Muscle layer of colon (tissue), 2 donors: ENCODE results near the gene PRDM15.

Experiments used
- H3K27ac ChIP-seq: one replicate; pipeline ENCODE4 v1.7.0; 2013; ENCODE audit warnings: low read depth, mild to moderate bottlenecking, low read length, moderate library complexity
- H3K27me3 ChIP-seq, 2 donors: one replicate each; pipeline ENCODE4 v1.7.0; 2013; ENCODE audit warnings: low read length in 2 of 2, mild to moderate bottlenecking in 2 of 2; ENCODE audit not compliant: insufficient read depth in 2 of 2, control insufficient read depth in 1 of 2
- H3K36me3 ChIP-seq: one replicate; pipeline ENCODE4 v1.7.0; 2013; ENCODE audit warnings: mild to moderate bottlenecking, low read length; ENCODE audit not compliant: insufficient read depth
- H3K4me1 ChIP-seq: one replicate; pipeline ENCODE4 v1.7.0; 2013; ENCODE audit warnings: mild to moderate bottlenecking, low read length; ENCODE audit not compliant: insufficient read depth
- H3K4me3 ChIP-seq, 2 donors: one replicate each; pipeline ENCODE4 v1.7.0; 2013; ENCODE audit warnings: low read length in 2 of 2, low read depth in 1 of 2, mild to moderate bottlenecking in 1 of 2, moderate library complexity in 1 of 2
- H3K9ac ChIP-seq: one replicate; pipeline ENCODE4 v1.7.0; 2013; ENCODE audit warnings: low read length
- H3K9me3 ChIP-seq: one replicate; pipeline ENCODE4 v1.7.0; 2013; ENCODE audit warnings: mild to moderate bottlenecking, low read length
- donor health status: abdominal sarcoma.
- donor health status: Adenocarcinoma of cecum.

PRDM15 gene

DNA sequence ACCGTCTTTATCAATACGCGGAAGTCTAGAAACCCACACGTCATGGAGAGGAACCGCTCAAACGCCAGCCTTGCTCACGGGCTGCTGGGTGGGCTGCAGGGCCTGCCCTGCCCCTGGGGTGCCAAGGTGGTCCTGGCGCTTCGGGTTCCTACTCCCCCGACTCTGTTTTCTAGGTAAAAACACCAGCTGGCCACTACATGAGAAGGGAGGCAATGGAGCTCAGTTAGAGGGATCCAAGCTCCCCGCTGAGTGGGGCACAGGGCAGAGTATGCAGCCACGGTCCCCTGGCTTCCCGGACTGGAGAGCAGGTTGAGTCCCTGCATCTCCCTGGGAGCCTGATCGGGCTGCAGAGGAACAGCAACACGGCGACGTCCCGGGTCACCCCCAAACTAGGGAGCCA is 71.0 kb downstream of the PRDM15 start:
- H3K27ac ChIP-seq, result no peak overlapping the region
- no peak overlapping the region for H3K9ac ChIP-seq
- H3K9me3 ChIP-seq, result no peaks in the 10 kb centered on the region
- peaks cover 13% of the 10 kb centered on the region for H3K36me3 ChIP-seq
- H3K4me1 ChIP-seq, result peaks cover 5% of the 10 kb centered on the region
- H3K4me3 ChIP-seq, result no peak overlapping the region
- no peaks in the 10 kb centered on the region for H3K27me3 ChIP-seq

- H3K36me3 ChIP-seq, result peaks cover 13% of the 10 kb centered on the region
- no peak overlapping the region for H3K9ac ChIP-seq
- H3K9me3 ChIP-seq, result no peaks in the 10 kb centered on the region
- H3K27ac ChIP-seq, result no peak overlapping the region
- no peak overlapping the region for H3K4me3 ChIP-seq
- no peaks in the 10 kb centered on the region for H3K27me3 ChIP-seq
- H3K4me1 ChIP-seq, result peaks cover 13% of the 10 kb centered on the region
Observed at GRCh38 chr21:41806773-41807172, 72.4 kb downstream of the PRDM15 start.

DNA sequence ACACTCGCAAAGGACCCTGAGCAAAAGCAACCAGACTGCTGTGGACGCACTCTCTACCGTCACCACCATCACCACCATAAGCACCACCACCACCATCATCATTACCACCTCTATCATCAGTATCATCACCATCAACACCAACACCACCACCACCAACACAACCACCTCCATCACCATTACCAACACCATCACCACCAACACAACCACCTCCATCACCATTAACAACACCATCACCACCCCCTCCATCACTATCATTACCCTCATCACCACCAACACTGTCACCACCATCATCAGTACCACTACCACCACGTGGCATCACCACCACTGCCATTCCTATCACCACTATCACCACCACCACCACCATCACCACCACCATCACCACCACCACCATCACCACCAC is 73.5 kb downstream of the PRDM15 start:
- no peaks in the 10 kb centered on the region for H3K27me3 ChIP-seq
- H3K27ac ChIP-seq, result no peak overlapping the region
- H3K36me3 ChIP-seq, result peaks cover 21% of the 10 kb centered on the region
- no peak overlapping the region for H3K9ac ChIP-seq
- H3K4me3 ChIP-seq, result no peak overlapping the region
- peaks cover 13% of the 10 kb centered on the region for H3K4me1 ChIP-seq
- no peaks in the 10 kb centered on the region for H3K9me3 ChIP-seq

DNA sequence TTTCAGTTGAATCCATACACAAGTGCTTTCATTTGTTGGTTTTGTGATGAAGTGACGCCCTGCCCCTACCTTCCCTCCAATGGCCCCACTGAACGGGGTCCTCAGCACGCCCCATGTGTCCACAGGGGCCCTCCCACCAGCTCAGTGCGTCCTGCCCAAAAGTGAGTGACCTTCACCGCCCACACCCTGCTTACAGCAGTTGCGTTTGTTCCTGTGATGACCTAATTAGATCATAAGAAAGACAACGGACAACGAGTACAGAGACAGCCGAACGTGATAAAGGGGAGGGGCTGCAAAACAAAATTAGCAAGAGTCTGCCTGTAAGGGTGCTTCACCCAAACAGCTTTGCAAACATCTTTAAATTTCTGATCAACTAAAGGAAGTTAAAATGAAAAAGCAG is 74.1 kb downstream of the PRDM15 start:
- no peaks in the 10 kb centered on the region for H3K27me3 ChIP-seq
- no peaks in the 10 kb centered on the region for H3K9me3 ChIP-seq
- H3K36me3 ChIP-seq, result peaks cover 19% of the 10 kb centered on the region
- H3K4me3 ChIP-seq, result no peak overlapping the region
- H3K9ac ChIP-seq, result no peak overlapping the region
- no peak overlapping the region for H3K27ac ChIP-seq
- peaks cover 13% of the 10 kb centered on the region for H3K4me1 ChIP-seq

GRCh38 chr21:41804381-41804780 is 74.8 kb downstream of the PRDM15 start:
- H3K4me3 ChIP-seq, result no peak overlapping the region
- no peak overlapping the region for H3K27ac ChIP-seq
- H3K9ac ChIP-seq, result no peak overlapping the region
- no peaks in the 10 kb centered on the region for H3K9me3 ChIP-seq
- peaks cover 13% of the 10 kb centered on the region for H3K4me1 ChIP-seq
- H3K27me3 ChIP-seq, result no peaks in the 10 kb centered on the region
- peaks cover 13% of the 10 kb centered on the region for H3K36me3 ChIP-seq

DNA sequence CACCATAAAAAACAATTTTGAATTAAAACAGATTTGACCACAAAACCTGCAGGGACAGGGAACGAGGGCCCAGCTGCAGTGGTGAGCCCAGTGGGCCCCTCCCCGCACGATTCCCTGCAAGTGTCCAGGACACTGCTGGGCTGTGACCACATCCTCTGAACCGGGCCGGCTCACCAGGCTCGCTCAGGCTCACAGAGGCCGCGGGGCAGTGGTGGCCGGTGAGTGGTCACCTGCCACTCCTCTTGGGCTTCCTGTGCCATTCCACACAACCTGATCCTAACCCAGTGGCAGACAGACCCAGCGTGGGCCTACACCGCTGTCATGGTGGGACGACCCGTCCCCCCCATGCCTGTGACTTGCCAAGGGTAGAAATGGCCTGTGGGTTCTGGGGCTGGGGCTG is 75.8 kb downstream of the PRDM15 start:
- Histone ChIP-seq H3K9ac (no peak overlapping the region), H3K27ac (no peak overlapping the region), H3K4me3 (no peak overlapping the region), H3K27me3 (no peaks in the 10 kb centered on the region), H3K4me1 (peaks cover 13% of the 10 kb centered on the region), H3K36me3 (peaks cover 13% of the 10 kb centered on the region), H3K9me3 (no peaks in the 10 kb centered on the region)

DNA sequence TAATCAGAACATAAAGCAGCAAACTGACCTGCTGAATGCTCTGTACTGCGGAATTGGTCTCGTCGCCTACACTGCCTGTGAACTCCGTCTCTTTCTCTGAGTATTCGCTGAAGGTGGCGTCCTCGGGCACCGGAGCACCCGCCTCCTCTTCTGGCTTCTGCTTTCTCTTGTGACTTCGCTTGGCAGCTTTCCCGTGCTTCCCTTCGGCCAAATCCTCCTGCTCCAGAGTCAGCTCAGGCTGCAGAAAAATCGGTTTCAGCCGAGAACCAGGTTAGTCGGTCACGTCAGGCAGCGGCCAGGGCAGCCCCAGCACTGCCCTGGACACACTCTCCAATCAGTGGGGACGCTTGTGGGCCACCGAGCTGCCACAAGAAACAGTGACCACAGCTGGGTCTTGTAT is 76.5 kb downstream of the PRDM15 start:
- Histone ChIP-seq H3K36me3 (peaks cover 13% of the 10 kb centered on the region), H3K4me1 (peaks cover 13% of the 10 kb centered on the region), H3K9ac (no peak overlapping the region), H3K9me3 (no peaks in the 10 kb centered on the region), H3K27me3 (no peaks in the 10 kb centered on the region), H3K27ac (no peak overlapping the region), H3K4me3 (peak overlapping the region in 1 of 2 donors; percentile 49)

DNA sequence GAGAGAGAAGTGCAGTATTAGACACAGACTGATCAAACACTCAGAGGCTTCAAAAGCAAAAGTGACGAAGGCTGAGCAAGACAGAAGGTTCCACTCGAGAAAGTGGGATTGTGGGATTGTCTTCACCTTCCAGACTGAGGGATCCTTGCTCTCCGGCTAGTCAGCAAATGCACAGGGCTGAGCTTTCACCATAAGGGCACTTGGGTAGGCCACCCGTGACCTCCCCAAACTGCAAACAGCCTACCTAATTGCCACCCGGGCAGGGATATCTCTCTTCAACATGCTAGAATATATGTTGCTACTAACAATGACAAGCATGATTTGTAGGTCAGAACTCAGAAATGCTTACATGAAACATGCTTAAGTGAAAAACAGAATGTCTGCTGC is 77.0 kb downstream of the PRDM15 start:
- H3K27me3 ChIP-seq, result no peaks in the 10 kb centered on the region
- H3K4me3 ChIP-seq, result peak overlapping the region in 1 of 2 donors; percentile 49
- H3K9ac ChIP-seq, result no peak overlapping the region
- H3K9me3 ChIP-seq, result no peaks in the 10 kb centered on the region
- H3K36me3 ChIP-seq, result peaks cover 13% of the 10 kb centered on the region
- no peak overlapping the region for H3K27ac ChIP-seq
- H3K4me1 ChIP-seq, result peaks cover 13% of the 10 kb centered on the region

GRCh38 chr21:41801321-41802197 is 77.6 kb downstream of the PRDM15 start:
- H3K4me1 ChIP-seq, result peaks cover 13% of the 10 kb centered on the region
- no peak overlapping the region for H3K4me3 ChIP-seq
- H3K9ac ChIP-seq, result no peak overlapping the region
- no peaks in the 10 kb centered on the region for H3K9me3 ChIP-seq
- no peak overlapping the region for H3K27ac ChIP-seq
- no peaks in the 10 kb centered on the region for H3K27me3 ChIP-seq
- H3K36me3 ChIP-seq, result peaks cover 13% of the 10 kb centered on the region

- Histone ChIP-seq H3K9me3 (no peaks in the 10 kb centered on the region), H3K27ac (no peak overlapping the region), H3K36me3 (peaks cover 13% of the 10 kb centered on the region), H3K27me3 (no peaks in the 10 kb centered on the region), H3K4me3 (no peak overlapping the region), H3K9ac (no peak overlapping the region), H3K4me1 (peaks cover 13% of the 10 kb centered on the region)
Observed at GRCh38 chr21:41800425-41801320, 78.5 kb downstream of the PRDM15 start.

DNA sequence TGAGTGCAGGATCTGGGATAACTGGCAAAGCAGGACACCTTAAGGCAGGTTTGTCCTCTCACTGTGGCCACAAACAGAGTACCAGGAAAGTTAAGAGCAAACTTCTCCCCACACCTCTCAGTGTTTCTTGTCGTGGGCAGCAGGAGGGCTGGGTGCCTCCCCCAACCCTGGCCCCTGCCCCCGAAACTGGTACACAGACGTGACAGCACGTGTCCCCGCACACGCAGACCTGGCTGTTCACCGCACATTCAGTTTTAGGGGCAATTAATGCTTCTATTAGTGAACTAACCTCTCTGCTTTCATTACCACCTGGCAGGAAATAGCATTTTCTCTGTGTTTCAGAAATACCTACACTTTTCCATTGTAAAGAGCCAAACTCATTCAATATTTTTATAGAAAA is 79.4 kb downstream of the PRDM15 start:
- peaks cover 13% of the 10 kb centered on the region for H3K36me3 ChIP-seq
- H3K4me1 ChIP-seq, result peaks cover 13% of the 10 kb centered on the region
- H3K4me3 ChIP-seq, result no peak overlapping the region
- no peak overlapping the region for H3K27ac ChIP-seq
- H3K27me3 ChIP-seq, result no peaks in the 10 kb centered on the region
- H3K9ac ChIP-seq, result no peak overlapping the region
- no peaks in the 10 kb centered on the region for H3K9me3 ChIP-seq
